T-helper 2 cell (primary cell): ENCODE data around the gene F2.

ENCODE experiments used
- DNase-seq, 5 experiments: peaks; one replicate each; pipeline versions ENCODE4 v3.0.0 to v3.0.0-alpha.2; 2012 to 2022

F2 gene

DNA sequence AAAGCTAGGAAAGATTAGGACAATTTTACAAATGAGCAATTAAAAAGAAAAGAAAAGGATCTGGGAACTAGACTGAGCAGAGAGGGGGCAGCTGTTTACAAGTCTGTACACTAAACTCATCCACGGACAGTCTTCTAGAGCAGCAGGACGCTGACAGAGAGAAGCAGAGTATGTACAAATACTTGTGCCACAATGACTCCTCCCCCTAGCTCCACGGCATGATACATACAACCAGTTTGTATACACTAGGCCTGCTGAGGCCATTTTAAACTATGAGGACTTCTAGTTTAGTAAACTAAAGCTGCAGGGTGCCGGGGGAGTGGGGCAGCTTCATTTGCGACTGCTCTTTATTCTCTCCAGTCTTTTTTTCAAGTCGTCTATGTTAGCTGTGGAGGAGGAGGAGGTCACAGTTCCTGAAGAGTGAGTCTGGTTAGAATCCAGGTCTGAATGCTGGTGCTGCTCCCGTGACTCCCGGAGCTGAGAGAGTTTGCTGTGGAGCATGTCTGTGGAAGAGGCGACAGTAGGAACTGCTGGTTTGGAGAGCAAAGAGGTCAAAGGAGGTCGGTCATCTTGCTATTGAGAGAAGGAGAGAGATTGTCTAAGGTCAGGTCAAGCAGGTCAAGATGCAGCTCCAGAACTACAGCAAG lies 24.8 kb downstream of the F2 start:
- no peak for DNase-seq

DNA sequence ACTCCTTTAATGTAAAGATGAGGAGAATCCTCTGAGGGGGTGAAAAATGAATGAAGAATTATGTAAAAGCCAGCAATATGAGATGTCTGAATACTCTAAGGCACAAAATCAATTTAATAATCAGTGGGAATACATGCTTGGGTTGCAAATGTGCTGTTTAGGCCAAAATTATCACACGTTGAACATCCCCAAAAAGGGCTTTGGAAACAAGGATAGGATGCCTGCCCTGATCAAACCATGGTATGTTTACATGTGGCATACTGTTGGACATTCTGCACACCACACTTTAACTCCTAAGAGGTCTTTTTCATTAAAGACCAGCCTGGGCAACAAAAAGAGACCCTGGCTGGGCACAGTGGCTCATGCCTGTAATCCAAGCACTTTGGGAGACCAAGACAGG lies 26.3 kb downstream of the F2 start:
- DNase-seq, result no peak

DNA sequence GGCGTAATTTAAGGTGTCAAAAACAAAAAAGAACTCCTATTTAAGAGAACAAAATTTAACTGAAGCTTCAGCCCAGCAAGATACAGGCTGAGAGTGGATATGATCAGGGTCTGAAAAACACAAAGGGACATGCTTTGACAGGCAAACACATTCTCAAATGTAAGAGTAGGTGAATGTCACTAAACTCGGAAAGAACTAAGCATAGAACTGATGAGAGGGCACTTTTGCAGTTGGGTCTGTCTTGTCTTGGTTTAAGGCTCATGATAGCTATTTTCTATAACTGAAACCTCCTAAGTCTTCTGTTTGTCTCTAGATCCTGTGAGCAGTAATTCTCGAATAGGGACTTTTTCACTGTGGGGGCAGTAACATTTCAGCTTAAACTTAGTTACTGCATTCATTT lies 27.0 kb downstream of the F2 start:
- DNase-seq, result no peak

DNA sequence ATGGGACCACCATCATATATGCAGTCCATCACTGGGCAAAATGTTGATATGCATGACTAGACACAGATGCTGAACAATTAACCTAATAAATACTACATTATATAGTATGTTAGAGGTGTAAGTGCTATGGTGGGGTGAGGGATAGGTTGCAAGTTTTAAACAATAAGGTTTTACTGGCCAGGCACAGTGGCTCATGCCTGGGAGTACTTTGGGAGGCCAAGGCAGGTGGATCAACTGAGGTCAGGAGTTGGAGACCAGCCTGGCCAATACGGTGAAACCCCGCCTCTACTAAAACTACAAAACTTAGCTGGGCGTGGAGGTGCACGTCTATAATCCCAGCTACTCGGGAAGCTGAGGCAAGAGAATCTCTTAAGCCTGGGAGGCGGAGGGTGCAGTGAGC lies 28.1 kb downstream of the F2 start:
- no peak for DNase-seq

DNA sequence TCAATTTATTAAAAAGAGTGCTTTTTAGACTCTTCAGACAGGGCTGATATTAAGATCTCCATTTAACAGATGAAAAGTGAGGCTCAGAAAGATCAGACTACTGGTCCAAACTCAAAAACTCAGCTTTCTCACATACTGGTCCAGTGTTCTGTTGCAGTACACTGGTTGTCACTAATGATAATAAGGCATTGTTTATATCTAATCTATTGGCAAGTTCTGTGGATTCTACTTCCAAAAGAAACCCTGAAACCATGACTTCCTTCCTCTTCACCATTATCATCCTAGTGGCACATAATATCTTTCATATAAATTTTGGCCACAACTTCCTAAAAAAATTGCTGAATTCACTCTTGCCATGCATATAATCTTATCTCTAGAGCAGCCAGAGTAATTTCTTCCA lies 36.9 kb downstream of the F2 start:
- DNase-seq, result no peak

DNA sequence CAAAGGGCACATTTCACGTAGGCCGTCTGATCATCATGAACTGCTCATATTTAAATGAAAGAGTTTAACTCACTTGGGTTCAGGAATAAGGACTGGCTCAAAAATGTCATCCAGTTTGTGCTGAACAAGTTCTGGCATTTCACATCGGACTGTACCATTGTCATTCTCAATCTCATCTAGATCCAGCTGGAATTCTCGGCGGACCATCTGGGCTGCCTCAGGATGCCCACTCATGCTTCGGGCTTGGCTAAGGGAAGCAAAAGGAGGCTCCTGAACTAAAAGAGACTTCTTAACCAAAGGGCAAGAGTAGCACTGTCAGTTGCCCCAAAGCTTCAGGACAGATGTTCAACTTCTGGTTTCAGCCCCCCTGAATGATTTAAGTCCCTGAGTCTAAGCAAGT lies 40.2 kb downstream of the F2 start:
- no peak for DNase-seq

DNA sequence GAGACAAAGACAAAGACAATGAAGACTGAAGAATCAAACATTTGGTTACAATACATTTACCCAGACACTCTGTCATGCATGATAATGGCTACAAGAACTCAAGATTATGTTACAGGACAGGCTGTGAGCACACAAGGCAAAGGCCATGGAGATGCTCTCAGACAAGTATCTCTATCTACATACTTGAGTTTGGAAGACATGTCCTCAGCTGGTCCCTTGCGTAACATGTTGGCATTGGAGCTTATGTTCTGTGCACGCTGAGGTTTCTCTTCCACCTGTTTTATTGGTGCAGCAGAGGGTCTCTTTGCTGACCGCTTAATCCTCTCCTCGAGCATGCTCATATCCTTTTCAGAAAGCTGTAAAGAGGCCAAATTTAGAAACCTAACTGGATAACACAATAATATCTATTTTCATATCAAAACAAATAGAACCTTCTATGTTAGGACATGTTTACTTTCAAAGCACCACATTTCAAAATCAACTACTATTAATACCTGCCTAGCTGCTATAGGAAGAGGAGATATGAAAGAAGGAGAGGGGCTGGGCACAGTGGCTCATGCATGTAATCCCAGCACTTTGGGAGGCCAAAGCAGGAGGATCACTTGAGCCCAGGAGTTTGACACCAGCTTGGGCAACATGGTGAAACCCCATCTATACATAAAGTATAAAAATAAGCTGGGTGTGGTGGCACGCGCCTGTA lies 41.6 kb downstream of the F2 start:
- DNase-seq, result no peak

DNA sequence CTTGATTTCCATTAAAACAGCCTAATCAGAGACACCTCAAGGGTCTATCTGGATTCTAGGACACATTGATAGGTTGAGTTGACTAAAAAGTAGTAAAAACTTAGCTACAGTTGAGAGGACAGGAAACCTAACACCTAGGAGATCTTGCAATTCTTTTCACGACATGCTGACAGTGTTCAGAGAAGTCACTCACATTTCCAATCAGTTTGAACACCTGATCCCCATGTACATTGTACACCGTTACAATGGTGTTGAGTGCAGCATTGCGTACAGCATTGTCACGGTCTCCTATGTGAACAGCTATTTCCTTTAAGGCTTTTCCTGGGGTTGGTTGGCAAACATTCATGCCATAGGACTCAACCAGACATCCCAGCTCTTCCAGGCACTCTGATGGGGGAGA lies 42.8 kb downstream of the F2 start:
- no peak for DNase-seq

DNA sequence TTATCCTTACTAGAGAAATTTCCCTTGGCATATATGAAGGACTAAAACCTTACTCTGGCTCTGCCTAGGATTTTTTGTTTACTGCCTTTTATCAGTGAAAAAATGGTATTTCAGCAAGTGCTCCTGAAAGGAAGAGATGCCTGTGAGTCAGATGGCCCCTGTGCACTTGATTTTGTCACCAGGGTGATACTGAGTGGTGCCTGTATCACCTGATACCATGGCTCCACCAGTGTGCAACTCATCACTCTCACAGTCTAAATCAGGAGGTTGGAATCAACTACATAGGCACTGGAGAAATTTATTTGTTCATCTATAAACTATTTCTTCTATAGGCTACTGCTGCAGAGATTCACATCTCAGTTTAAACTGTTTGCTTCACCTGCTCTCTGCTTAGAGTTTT lies 43.2 kb downstream of the F2 start:
- no peak for DNase-seq

DNA sequence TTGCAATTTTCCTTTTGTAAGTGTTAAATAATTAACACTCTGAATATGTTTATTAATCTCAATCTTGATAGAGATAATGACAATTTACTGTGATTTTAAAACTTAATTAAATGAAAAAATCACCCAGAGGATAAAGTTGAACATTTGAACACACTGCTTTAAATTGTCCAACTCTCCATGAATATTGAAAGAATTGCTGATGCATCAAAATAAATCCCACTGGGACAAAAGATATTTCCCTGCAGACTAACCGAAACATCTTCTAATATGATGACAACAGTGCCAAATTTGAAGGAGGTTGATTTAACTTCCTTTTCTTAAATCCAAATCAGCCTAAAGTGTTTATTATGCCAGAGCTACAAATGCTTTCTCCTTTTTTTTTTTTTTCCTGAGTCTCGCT lies 47.6 kb downstream of the F2 start:
- no peak for DNase-seq

DNA sequence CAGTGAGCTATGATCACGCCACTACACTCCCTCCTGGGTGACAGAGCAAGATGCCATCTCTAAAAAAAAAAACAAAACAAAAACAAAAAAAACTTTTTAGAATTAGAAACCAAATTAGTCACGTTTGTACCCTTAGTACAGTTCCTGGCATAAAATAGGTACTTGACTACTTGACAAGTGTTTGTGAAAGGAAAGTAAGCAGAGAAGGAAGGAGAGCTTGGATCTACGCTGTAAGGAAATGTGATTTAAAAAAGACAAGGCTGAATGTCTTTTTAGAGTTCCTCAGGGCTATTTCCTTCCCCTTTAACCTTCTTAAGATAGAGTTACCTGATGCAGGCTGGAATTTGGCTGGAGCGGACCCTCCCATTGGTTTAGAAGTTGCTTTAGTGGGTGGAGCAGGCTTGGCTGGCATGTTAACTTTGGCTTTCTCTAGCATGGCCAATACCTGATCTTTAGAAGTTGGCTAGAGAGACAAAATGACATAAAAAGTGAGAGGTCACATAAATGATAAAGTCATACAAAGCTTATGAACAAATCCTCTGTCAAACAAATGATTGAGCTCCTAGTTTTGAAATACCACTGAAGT lies 50.7 kb downstream of the F2 start:
- no peak for DNase-seq

DNA sequence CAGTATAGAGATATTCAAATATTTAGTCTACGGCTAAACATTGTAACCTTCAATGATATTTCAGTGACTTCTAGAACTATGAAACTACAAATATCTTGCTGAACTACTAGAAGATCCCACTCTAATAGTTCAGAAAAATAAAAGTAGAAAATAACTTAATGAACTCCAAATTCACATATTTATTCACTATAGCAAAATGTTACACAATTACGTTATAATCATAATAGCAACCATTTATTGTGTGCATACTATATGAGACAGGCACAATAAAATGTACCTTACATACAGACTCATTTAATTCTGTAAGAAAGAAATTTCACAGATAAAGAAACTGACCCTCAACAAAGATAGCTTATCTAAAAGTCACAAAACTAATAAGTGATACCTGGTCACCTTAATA lies 57.9 kb downstream of the F2 start:
- no peak for DNase-seq

DNA sequence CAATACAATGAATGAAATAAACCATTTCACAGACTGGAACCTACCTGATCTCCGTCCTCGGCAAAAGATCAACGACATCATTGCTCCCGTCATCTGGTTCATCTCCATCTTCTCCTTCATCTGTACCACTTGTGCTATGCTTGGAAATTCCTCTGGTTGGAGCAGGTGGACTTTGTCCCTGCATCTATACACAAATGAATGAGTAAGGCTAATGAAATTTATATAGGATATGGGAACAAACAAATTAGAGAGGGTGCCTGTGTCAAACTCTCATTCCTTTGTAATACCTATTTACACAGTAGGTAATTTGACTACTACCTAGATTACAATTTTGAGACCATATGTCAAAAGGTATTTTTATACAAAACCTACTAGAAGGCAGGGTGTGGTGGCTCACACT lies 59.4 kb downstream of the F2 start:
- no peak for DNase-seq
